ENCODE measurements around the gene ERGIC1.
A peak's percentile ranks its signal among the peaks of the same experiment; 100 is the strongest.

The ERGIC1 gene

DNA sequence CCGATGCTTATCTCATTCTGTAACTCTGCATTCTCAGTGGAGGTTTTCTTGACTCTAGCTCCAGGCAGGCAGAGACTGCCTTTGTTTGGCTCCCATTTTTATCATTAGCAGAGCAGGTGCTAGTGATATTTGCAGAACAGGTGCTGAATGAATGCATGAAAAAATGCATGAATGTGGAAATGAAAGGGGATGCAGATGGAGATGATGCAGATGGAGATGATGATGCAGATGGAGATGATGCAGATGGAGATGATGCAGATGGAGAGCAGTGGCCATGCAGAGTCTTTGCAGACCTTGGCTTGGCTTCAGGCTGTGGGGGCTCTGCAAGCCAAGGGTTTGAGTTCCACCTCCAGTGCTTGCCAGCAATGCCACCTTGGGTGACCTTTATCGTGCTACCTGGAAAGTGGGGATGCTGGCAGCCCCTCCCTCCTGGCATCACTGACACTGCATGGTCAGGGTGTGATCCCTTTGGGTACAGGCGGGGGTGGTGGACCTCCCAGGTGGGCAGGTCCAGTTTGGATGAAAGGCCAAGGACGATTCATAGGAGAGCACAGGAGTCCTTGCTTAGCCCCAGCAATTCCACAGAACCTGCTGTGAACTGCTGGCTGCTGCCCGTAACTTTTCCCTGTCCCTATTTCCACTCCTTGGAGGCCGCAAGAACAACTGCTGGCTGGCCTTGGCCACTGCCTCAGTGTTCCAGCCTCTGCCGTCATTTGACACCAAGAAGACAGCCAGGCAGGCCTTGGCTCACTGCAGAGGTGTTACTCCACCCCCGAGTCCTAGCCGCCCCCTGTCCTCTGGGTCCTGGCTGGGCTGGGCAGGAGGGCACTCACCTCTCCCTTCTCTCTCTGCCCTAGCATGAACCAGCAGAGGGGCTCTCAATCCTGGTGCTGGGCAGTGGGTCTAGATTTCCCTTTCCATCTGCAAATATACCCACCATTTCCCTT, 33.0 kb downstream of the ERGIC1 start:
- DNase-seq: no peak

- no peak for DNase-seq
Measured at GRCh38 chr5:172867761-172868435, 33.8 kb downstream of the ERGIC1 start.

- DNase-seq: no peak
Measured at GRCh38 chr5:172868436-172868923, 34.4 kb downstream of the ERGIC1 start.

GRCh38 chr5:172868924-172869591, 35.0 kb downstream of the ERGIC1 start:
- DNase-seq: no peak

DNA sequence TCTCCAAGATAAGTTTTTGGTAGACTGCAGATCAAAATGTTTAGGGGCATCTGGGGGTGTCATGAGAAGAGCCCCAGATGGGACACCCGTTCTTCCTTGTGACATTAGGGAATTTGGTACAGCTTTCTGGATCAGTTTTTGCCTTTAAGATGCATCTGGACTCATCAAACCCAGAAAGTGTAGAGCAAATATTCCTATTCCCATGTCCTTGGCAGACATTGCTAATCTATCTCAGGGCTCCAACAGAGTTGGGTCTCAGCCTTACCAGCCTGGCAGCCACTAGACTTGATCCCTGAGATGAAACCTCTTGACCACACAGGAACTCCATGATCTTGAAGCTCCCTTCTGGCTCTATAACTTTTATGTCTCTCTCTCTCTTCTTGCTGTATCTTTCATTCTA, 35.6 kb downstream of the ERGIC1 start:
- DNase-seq: no peak

- DNase-seq: no peak
Measured at GRCh38 chr5:172870291-172870714, 36.3 kb downstream of the ERGIC1 start.

DNA sequence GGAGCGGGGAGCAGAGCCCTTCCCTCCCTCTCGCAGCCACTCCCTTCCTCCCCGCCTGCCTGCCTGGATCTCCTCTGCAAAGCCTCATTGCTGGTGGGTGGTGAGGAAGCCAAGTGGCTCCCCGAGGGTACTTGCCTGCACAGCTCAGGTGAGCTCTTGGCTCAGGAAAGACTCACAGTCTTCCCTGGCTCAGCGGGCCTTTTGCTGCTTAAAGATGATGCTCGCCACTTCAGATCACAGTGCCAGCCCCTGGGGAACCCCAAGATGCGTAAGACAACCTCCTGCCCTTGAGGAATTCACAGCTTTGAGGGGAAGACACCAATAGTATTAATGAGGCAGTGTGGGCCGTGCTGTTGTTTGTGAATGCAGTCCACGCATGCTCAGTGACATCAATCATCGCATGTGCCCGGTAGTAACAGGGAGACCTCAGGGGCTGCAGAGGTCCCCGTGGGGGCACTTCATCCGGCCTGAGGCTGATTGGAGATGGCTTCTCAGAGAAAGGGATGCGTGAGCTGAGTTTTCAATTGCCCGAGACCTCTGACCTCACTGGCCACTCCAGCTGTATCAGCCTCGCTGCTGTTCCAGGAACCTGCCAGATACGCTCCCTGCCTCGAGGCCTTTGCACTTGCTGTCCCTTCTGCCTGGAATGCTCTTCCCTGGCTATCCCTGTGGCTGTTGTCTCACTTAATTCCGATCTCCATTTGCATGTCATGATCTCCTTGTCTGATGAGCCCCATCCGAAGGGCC, 36.8 kb downstream of the ERGIC1 start:
- no peak for DNase-seq

DNA sequence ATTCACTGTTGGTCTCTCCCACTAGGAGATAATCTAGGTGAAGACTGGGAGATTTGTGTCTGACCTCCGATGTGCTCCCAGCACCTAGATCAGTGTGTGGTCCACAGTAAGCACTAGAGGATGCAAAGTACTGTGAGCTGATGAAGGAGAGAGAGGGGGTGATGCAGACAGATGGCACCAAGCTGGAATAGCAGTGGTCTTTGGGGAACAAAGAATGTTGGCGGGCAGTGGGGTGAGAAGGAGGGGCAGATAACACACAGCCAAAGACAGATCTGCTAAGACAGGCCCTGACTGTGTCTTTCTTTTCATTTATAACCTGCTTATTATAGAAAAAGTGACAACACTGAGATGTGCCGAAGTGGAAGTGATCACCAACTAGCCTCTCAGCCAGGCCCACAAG, 37.5 kb downstream of the ERGIC1 start:
- no peak for DNase-seq

DNA sequence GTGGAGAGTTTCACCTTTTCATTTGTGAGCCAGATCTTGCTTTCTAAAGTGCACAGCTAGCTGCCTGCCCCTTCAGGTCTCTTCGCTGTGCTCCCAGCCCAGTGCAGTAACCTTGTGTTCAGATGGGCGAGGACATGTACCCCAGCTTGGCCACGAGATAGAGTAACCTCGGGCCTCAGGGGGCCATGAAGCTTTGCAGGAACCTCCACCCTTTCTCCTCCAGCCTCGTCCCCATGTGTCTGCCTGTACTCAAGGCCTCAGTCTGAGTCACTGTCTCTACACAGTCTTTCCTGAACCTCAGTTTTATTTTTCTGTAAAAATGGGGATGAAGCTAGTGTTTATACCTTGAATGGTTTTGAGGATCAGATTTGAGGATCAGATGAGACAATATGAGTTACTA, 37.9 kb downstream of the ERGIC1 start:
- no peak for DNase-seq

GRCh38 chr5:172872997-172873491, 39.0 kb downstream of the ERGIC1 start:
- no peak for DNase-seq

DNA sequence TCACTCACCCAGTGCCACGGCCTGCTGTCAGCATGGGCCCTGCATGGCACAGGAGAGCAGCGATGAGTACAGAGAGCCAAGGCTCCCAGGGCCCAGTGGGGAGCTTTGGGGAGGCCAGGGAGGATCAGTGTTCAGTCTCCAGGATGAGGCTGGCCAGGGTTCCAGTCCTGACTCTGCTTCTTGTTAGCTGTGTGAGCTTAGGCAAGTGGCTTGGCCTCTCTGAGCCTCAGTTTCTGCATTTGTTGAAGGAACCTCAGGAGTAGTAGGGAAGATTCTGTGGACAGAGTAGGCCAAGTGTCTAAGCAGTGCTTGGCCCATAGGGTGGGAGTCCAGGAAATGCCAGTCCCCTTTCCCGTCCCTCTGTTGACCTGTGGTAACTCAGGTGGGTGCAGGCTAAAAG, 39.5 kb downstream of the ERGIC1 start:
- DNase-seq: no peak

- DNase-seq: no peak
Measured at GRCh38 chr5:172874647-172875504, 40.8 kb downstream of the ERGIC1 start.

- DNase-seq: no peak
Measured at GRCh38 chr5:172875505-172876279, 41.6 kb downstream of the ERGIC1 start.

DNA sequence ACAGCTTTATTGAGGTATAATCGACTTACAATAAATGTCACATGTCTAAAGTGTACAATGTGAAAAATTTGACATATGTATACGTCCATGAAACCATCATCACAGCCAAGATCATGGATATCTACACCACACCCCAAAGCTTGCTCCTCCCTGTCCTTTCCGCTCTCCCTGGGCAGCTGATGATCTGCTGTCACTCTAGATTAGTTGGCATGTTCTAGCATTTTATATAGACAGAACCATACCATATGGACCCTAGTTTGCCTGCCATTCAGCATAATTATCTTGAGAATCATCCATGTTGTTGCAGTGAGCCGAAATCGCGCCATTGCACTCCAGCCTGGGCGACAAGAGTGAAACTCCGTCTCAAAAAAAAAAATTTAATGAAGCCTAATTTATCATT, 42.5 kb downstream of the ERGIC1 start:
- no peak for DNase-seq

GRCh38 chr5:172877466-172878260, 43.6 kb downstream of the ERGIC1 start:
- DNase-seq: no peak

DNA sequence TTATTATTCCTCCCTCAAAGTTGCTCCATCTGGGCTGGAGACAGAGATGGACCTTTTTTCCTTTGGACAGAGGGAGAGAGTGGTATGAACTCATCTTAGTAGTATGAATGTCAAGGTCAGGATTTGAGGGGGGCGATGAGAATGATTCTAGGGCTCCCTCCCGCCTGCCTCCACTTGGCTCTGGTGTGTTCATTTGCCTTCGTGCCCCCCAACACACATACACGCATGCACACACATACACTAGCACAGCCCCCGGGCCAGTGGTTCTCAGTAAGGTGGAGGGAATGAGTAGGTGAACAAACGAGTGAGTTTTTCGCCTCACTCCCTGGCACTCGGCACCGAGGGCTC, 44.5 kb downstream of the ERGIC1 start:
- no peak for DNase-seq

- peak; percentile 17 for DNase-seq
Measured at GRCh38 chr5:172878933-172879752, 45.1 kb downstream of the ERGIC1 start.

GRCh38 chr5:172881691-172882370, 47.8 kb downstream of the ERGIC1 start:
- peak; percentile 7 for DNase-seq

Measured in stimulated activated CD4-positive, alpha-beta T cell treated with anti-CD3 and anti-CD28 coated beads, Interleukin-4, amount 100 ng/mL, for 24 hours (primary cell).